ENCODE data around the gene EPS8.

DNA sequence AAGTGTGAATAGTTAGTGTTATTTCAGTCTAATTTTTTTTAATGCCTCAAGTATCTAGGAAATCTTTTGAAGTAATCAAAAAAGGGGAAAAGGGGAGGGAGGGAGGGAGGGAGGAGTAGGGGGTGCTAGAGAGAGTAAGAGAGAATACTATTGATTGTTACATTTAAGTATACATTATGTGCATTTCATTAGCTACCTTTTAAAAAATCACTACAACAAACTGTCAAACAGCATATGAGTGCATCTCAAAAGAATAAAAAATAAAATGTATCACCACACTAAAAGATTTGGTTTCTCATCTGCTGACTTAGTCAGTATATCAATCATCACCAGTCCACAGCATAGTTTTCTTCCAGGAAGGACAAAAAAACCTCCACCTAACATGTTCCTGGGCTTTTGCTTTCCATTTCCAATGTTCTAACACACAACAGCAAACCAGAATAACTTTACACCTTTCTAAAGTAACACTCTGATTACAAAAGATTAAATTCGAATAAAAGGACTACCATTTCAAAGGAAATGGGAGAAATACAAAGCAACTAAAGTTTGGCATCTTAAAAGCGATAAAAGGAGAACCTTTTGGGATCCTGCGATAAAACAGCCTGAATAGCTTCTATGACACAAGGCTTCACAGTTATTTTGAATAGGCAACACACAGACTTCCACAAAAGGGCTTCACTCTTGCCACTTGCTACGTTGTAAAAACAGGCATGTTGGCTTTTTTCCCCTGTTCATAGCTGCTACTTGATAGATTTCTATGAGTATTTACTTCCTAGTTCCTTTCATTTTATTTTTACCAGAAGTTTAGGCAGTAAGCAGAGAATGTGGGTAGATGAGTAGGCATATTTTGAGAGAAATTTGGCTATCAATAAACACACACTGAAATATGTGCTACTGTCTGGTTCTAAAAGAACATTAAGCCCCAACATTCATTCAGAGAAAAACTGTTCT is 160.9 kb downstream of the EPS8 start:
- TF ChIP-seq, protein P1, sequence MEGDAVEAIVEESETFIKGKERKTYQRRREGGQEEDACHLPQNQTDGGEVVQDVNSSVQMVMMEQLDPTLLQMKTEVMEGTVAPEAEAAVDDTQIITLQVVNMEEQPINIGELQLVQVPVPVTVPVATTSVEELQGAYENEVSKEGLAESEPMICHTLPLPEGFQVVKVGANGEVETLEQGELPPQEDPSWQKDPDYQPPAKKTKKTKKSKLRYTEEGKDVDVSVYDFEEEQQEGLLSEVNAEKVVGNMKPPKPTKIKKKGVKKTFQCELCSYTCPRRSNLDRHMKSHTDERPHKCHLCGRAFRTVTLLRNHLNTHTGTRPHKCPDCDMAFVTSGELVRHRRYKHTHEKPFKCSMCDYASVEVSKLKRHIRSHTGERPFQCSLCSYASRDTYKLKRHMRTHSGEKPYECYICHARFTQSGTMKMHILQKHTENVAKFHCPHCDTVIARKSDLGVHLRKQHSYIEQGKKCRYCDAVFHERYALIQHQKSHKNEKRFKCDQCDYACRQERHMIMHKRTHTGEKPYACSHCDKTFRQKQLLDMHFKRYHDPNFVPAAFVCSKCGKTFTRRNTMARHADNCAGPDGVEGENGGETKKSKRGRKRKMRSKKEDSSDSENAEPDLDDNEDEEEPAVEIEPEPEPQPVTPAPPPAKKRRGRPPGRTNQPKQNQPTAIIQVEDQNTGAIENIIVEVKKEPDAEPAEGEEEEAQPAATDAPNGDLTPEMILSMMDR (conservative IDR thresholded peaks at IDR 0.05): no peak
- no peak for TF ChIP-seq EZH2 (IDR thresholded peaks at IDR 0.05; ENCODE audit: low read depth)

Measured in PC-9 (cell line).